ENCODE data around the gene SLC35F6.

GRCh38 chr2:26717362-26717761, 46.7 kb upstream of the SLC35F6 start:
- TF ChIP-seq CTCF (IDR thresholded peaks at IDR 0.05) (no peak), POLR2A (IDR thresholded peaks at IDR 0.05) (no peak)
